LNCAP (cell line): ENCODE measurements around the gene AP2A2.

ENCODE experiments used
- TF ChIP-seq, protein P1 (sequence below): fragments of 450-650 bp; IDR thresholded peaks from 2 replicates; pipeline ENCODE4 v1.5.1; 2017; ENCODE audit warnings: mild to moderate bottlenecking

Gene AP2A2

DNA sequence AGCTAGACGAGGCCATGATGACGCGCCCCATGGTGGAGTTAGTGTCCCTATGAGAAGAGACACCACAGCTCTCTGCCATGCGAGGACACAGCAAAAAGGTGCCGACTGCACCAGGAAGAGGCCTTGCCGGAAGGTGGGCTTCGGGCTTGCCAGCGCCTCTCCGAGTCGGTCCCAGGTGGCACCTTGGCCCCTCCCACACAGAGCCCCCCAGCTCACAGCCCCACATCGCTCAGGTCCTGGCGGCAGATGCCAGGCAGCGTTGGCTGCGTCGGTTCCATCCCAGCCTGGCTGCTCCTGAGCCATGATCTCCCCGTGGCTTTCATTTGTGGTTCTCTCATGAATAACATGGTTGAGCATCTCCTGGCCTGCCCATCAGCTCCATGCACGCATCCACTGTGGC is 39.1 kb upstream of the AP2A2 start:
- TF ChIP-seq, protein P1, sequence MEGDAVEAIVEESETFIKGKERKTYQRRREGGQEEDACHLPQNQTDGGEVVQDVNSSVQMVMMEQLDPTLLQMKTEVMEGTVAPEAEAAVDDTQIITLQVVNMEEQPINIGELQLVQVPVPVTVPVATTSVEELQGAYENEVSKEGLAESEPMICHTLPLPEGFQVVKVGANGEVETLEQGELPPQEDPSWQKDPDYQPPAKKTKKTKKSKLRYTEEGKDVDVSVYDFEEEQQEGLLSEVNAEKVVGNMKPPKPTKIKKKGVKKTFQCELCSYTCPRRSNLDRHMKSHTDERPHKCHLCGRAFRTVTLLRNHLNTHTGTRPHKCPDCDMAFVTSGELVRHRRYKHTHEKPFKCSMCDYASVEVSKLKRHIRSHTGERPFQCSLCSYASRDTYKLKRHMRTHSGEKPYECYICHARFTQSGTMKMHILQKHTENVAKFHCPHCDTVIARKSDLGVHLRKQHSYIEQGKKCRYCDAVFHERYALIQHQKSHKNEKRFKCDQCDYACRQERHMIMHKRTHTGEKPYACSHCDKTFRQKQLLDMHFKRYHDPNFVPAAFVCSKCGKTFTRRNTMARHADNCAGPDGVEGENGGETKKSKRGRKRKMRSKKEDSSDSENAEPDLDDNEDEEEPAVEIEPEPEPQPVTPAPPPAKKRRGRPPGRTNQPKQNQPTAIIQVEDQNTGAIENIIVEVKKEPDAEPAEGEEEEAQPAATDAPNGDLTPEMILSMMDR = no peak

DNA sequence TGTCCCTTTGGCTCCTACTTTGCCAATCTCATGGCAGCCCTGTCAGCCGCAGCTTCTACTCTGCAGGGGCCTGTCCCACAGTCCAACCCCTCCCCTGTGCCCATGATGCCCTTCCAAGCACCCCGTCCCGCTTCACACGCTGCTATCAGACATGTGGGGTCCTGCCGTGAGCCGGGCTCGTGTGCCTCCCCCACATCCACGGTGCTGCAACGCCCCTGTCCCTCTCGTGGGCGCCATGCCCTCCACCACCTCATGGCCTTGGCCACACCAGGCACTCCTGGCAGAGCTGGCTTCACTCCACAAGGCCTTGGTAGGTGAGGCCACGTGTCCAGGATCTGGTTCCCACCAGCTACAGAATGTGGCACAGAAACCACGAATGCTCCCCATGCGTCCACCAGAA is 38.1 kb upstream of the AP2A2 start:
- TF ChIP-seq, protein P1 = no peak

DNA sequence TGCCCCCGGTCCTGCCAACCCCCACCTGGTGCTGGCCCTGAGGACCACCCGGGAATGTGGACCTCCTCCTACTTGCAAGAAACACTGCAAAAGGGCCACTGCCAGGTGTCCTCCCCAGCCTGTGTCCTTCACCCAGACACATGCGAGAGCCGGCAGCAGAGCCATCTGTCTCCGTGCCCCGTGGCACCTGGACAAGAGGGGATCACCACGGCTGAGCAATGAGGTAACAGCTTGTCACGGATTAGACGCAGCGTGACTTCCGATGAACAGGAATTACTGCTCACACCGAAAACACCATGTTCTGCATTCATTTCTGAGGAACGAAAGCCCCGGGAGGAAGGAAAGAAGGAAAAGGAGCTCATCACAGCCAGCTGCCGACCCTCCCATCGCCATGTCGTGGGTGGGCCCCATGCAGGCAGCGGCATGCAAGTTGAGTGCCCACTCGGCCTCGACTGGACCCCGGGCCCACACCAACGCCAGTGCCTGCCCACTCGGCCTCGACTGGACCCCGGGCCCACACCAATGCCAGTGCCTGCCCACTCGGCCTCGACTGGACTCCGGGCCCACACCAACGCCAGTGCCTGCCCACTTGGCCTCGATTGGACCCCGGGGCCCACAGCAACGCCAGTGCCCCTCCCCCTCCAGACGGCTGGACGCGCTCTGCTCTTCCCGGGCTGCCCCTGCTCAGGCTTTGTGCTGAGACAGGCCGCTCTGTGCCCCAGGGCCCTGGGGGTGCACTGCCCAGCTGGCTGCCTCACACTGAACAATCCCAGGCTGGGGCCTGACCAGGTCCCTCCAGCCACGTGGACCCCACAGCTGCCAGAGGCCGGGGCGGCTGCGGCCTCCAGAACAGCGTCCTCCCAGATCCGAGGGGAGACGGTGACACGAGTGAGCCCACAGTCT is 37.1 kb upstream of the AP2A2 start:
- TF ChIP-seq, protein P1 = no peak

DNA sequence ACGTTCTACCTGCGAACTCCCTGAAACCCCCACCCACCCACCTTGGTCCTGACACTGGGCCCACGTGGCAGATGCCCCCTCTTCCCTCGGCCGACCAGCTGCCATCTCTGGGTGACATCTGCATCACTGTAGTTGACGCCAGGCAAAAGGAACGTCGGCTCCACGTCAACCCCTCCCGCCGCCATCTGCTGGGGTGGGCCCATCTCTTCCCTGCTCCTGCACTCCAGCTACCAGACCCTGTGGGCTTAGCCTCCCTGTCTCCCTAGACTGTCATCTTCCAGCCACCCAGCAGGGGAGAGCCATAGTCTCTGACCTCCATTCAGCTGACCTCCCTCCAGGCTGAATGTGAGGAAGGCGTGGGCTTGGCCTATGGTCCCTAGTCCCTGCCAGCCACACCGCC is 36.4 kb upstream of the AP2A2 start:
- TF ChIP-seq, protein P1 = no peak

DNA sequence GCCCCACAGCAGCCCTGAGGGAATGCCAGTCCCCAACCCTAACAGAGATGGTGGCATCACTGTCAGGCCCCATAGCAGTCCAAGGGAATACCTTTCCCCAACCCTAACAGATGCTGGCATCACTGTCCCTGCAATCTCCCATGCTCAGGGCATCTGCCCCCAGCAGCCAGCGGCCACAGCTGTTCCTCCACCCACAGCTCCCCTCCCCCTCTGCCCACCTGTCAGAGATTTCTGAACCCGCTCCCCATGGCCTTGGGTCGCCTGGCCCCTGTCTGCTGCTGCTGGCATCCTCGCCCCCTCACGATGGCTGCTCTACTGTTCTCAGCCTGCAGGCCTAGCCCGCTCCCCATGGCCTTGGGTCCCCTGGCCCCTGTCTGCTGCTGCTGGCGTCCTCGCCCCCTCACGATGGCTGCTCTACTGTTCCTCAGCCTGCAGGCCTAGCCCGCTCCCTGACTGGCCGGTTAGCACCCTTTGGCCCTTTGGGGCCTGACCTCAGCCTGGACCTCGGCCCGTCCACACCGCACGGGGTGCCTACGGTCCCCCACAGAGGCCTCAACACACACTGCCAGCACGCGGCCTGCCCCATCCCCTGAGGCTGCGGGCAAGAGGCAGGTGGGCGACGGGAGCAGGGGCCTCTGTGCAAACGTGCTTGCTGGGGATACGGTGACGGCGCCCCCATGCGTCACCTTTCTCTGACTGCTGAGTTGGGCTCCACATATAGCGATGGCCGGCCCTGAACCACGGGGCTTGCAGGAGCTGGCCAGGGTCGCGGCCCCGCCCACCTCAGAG is 35.8 kb upstream of the AP2A2 start:
- TF ChIP-seq, protein P1 = no peak

DNA sequence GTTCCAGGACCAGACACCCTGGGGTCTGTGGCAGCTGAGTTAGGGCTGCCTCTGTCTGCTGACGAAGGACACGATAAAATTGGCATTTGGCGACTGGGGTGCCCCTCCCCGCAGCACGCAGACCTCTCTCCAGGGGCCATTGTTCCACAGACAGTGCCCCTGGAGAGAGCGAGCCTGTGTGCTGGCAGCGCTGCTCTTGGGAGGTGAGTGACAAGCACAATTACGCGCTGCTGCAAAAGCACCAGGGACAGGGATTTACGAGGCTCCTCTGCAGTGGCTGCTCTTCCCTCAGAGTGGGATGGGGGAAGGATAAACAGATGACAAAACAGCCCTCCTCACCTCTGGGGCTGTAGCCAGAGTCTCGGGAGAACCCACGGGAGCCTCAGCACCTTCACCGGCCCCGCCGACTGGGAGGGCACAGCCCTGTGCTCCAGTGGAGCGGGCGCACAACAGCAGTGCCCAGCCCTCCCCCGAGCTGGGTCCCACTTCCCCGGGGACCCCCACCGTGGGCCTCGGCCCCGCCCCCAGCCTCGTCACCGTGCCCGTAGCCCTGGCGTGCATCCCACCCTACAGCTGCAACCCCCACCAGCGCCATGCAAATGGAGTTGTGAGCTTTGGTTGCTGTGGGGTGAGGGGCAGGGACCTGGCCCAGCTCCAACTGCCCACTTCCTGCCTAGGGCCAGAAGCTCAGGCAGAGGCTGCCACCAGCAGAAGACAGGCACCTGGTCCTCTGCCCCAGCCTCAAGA is 34.7 kb upstream of the AP2A2 start:
- TF ChIP-seq, protein P1 = no peak

DNA sequence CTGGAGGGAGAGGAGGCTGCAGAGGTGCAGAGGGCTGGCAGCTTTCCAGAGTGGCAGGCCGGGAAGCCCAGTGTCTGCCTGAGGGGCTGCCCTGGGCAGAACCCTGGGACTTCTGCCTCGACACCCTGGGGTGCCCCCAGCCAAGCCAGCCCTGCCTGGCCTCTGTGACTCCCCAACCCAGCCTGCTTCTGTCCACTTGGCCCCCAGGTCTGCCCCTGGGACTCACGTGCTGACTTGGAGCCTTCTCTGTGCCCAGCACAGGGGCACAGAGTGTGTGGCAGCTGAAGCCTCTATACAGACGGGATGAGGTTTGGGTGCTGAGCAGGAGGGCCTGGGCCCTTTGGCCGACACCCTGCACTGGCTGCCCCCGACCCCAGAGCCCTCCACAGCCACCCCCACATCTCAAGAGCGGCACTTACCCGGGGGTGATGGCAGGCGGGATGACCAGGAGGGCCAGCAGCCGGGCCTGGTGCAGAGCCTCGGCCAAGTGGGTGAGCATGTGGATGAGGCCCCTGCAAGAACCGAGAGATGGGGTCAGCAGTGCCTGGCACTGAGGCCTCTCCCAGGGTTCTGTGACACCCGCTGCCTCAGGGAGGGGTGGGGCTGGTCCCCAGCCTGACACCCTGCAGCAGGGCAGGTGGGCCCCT is 32.5 kb upstream of the AP2A2 start:
- TF ChIP-seq, protein P1 = no peak
